ENCODE measurements around the gene PSMC5.

- TF ChIP-seq POLR2AphosphoS5 (IDR thresholded peaks at IDR 0.05) = no peak
- no peak for TF ChIP-seq CTCF (IDR thresholded peaks at IDR 0.05)
- no peak for TF ChIP-seq POLR2A (IDR thresholded peaks at IDR 0.05)
These were observed 28.0 kb downstream of the PSMC5 start for GRCh38 chr17:63855185-63855584.

Data from gastroesophageal sphincter (tissue), 3 donors.